ENCODE measurements around the gene PWWP2B. TPM values are rescaled to one million over a fixed set of nuclear protein-coding genes. Genes with fewer than 3 reads are reported as not detected.

Gene PWWP2B
- total and polyA plus RNA-seq, 2 of the 8 experiments (the other 6 are each of a cell fraction or from before 2014, with no cell fraction given), result 5.3 to 10.8 TPM

DNA sequence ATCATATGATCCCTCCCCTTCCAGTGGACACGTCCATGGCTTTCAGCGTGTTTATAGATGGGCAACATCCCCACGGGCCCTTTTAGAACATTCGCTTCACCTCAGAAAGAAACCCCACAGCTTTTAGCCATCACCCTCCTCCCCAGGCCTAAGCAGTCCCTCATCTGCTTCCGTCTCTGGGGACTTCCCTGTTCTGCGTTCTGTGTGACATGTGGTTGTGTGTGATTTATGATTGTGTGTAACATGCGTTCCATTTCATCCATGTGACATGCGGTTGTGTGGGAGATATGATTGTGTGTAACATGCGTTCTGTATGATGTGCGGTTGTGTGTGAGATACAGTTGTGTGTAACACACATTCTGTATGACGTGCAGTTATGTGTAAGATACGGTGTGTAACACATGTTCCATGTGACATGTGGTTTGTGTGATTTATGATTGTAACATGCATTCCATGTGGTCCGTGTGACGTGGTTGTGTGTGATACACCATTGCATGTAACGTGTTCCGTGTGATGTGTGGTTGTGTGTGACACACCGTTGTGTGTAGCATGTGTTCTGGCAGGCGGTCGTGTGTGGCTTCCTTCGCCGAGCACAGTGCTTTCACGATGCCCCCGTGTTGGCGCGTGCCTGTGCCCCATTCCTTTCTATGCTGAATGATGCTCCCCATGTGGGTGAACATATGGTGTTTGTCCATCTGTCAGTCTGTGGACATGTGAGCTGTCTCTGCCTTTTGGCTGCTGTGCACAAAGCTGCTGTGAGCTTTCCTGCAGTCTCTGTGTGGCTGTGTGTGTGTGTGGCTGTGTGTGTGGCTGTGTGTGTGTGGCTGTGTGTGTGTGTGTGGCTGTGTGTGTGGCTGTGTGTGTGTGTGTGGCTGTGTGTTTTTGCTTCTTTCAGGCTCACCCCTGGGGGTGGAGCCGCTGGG, 26.2 kb downstream of the PWWP2B start (continued):
- TF ChIP-seq, protein P1, sequence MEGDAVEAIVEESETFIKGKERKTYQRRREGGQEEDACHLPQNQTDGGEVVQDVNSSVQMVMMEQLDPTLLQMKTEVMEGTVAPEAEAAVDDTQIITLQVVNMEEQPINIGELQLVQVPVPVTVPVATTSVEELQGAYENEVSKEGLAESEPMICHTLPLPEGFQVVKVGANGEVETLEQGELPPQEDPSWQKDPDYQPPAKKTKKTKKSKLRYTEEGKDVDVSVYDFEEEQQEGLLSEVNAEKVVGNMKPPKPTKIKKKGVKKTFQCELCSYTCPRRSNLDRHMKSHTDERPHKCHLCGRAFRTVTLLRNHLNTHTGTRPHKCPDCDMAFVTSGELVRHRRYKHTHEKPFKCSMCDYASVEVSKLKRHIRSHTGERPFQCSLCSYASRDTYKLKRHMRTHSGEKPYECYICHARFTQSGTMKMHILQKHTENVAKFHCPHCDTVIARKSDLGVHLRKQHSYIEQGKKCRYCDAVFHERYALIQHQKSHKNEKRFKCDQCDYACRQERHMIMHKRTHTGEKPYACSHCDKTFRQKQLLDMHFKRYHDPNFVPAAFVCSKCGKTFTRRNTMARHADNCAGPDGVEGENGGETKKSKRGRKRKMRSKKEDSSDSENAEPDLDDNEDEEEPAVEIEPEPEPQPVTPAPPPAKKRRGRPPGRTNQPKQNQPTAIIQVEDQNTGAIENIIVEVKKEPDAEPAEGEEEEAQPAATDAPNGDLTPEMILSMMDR (IDR thresholded peaks at IDR 0.05; ENCODE audit: control extremely low read depth in 1 of 3, insufficient read depth in 1 of 3, low read depth in 1 of 3, low read length in 3 of 3), result no peak
- TF ChIP-seq NRF1 (IDR thresholded peaks at IDR 0.05; ENCODE audit: low read depth, low read length) (no peak), TEAD4 (IDR thresholded peaks at IDR 0.05; ENCODE audit: low read depth, low read length) (no peak), ASH2L (IDR thresholded peaks at IDR 0.05; ENCODE audit: low read length) (no peak)

Data from H1 (cell line).